H9 (cell line): ENCODE results near the gene SMIM32. TPM values are rescaled to one million over a fixed set of nuclear protein-coding genes. Genes with fewer than 3 reads are reported as not detected.

Experiments used
- DNase-seq: peaks from one replicate; pipeline ENCODE4 v3.0.0-alpha.2; 2017
- H2AFZ ChIP-seq: one replicate; pipeline ENCODE4 v1.6.1; 2013; ENCODE audit warnings: mild to moderate bottlenecking, low read length, control low read depth, moderate library complexity
- H2AK5ac ChIP-seq: 2 replicates; pipeline ENCODE4 v1.6.1; 2013; ENCODE audit warnings: low read length, control low read depth, mixed read lengths; ENCODE audit not compliant: insufficient read length
- H2BK120ac ChIP-seq: one replicate; pipeline ENCODE4 v1.6.1; 2013; ENCODE audit warnings: low read depth, mild to moderate bottlenecking, low read length, control low read depth, inconsistent platforms; ENCODE audit not compliant: poor library complexity, severe bottlenecking
- H2BK12ac ChIP-seq: 2 replicates; pipeline ENCODE4 v1.6.1; 2013; ENCODE audit warnings: low read length, control low read depth, mixed read lengths, low read depth; ENCODE audit not compliant: insufficient read length
- H2BK15ac ChIP-seq: 2 replicates; pipeline ENCODE4 v1.6.1; 2013; ENCODE audit warnings: low read depth, low read length, control low read depth
- H2BK20ac ChIP-seq: one replicate; pipeline ENCODE4 v1.6.1; 2013; ENCODE audit warnings: low read depth, mild to moderate bottlenecking, low read length, control low read depth, inconsistent platforms; ENCODE audit not compliant: poor library complexity, severe bottlenecking
- H2BK5ac ChIP-seq: 2 replicates; pipeline ENCODE4 v1.6.1; 2013; ENCODE audit warnings: low read length, control low read depth, mixed read lengths; ENCODE audit not compliant: insufficient read length
- H3K14ac ChIP-seq: 2 replicates; pipeline ENCODE4 v1.6.1; 2013; ENCODE audit warnings: low read length, control low read depth; ENCODE audit not compliant: insufficient read depth
- H3K18ac ChIP-seq: 2 replicates; pipeline ENCODE4 v1.6.1; 2013; ENCODE audit warnings: low read depth, mild to moderate bottlenecking, mixed read lengths, low read length, control low read depth; ENCODE audit not compliant: insufficient read length
- H3K23ac ChIP-seq: 2 replicates; pipeline ENCODE4 v1.6.1; 2013; ENCODE audit warnings: low read length, control low read depth, mixed read lengths, low read depth; ENCODE audit not compliant: insufficient read length
- H3K23me2 ChIP-seq: 2 replicates; pipeline ENCODE4 v1.6.1; 2013; ENCODE audit warnings: low read depth, mild to moderate bottlenecking, mixed read lengths, low read length, control low read depth; ENCODE audit not compliant: insufficient read length, poor library complexity, severe bottlenecking
- H3K27ac ChIP-seq: 2 replicates; pipeline ENCODE4 v1.5.1; 2013; ENCODE audit warnings: low read length, control low read depth, mixed read lengths, low read depth; ENCODE audit not compliant: insufficient read length
- H3K27me3 ChIP-seq: 2 replicates; pipeline ENCODE4 v1.6.1; 2013; ENCODE audit warnings: low read length, control low read depth, inconsistent platforms; ENCODE audit not compliant: insufficient read depth
- H3K4ac ChIP-seq: 2 replicates; pipeline ENCODE4 v1.6.1; 2013; ENCODE audit warnings: low read depth, mild to moderate bottlenecking, control low read depth, inconsistent platforms, low read length, moderate library complexity
- H3K4me1 ChIP-seq: 2 replicates; pipeline ENCODE4 v1.6.1; 2013; ENCODE audit warnings: low read length, control low read depth, inconsistent platforms; ENCODE audit not compliant: insufficient read depth
- H3K4me2 ChIP-seq: 2 replicates; pipeline ENCODE4 v1.6.1; 2013; ENCODE audit warnings: low read length, control low read depth, mixed read lengths; ENCODE audit not compliant: insufficient read length, insufficient read depth
- H3K56ac ChIP-seq: 2 replicates; pipeline ENCODE4 v1.6.1; 2013; ENCODE audit warnings: low read depth, mild to moderate bottlenecking, mixed read lengths, low read length, control low read depth; ENCODE audit not compliant: insufficient read length
- H3K79me1 ChIP-seq: 2 replicates; pipeline ENCODE4 v1.6.1; 2013; ENCODE audit warnings: low read depth, mild to moderate bottlenecking, moderate library complexity, low read length, control low read depth, inconsistent platforms; ENCODE audit not compliant: insufficient read depth, poor library complexity, severe bottlenecking
- H3K79me2 ChIP-seq: 2 replicates; pipeline ENCODE4 v1.6.1; 2013; ENCODE audit warnings: low read length, control low read depth, inconsistent platforms; ENCODE audit not compliant: insufficient read depth
- H3K9ac ChIP-seq: 2 replicates; pipeline ENCODE4 v1.6.1; 2013; ENCODE audit warnings: low read length, control low read depth, mixed read lengths; ENCODE audit not compliant: insufficient read length; ENCODE audit errors: extremely low read depth
- H3K9me3 ChIP-seq: one replicate; pipeline ENCODE4 v1.6.1; 2013; ENCODE audit warnings: low read depth, low read length, inconsistent platforms; ENCODE audit not compliant: control insufficient read depth
- H3T11ph ChIP-seq: one replicate; pipeline ENCODE4 v1.6.1; 2013; ENCODE audit warnings: mild to moderate bottlenecking, low read length, control low read depth, inconsistent platforms
- H4K20me1 ChIP-seq: one replicate; pipeline ENCODE4 v1.6.1; 2013; ENCODE audit not compliant: control insufficient read depth, insufficient read length, insufficient read depth
- H4K5ac ChIP-seq: 2 replicates; pipeline ENCODE4 v1.6.1; 2013; ENCODE audit warnings: low read depth, mild to moderate bottlenecking, mixed read lengths, low read length, control low read depth; ENCODE audit not compliant: insufficient read length
- H4K8ac ChIP-seq: replicated peaks from 2 replicates; pipeline ENCODE4 v1.6.1; 2013; ENCODE audit warnings: low read length, control low read depth, mixed read lengths, low read depth; ENCODE audit not compliant: insufficient read length
- H4K91ac ChIP-seq: 2 replicates; pipeline ENCODE4 v1.6.1; 2013; ENCODE audit warnings: low read depth, mild to moderate bottlenecking, moderate library complexity, mixed read lengths, low read length, control low read depth; ENCODE audit not compliant: insufficient read length
- H3K27ac Mint-ChIP-seq, 3 experiments: 2 replicates in 2 of 3; 3 replicates in 1 of 3; pipeline ENCODE4 v1.8.0; 2020 to 2021; ENCODE audit warnings: mixed read lengths in 3 of 3, mild to moderate bottlenecking in 1 of 3, moderate library complexity in 1 of 3
- H3K27me3 Mint-ChIP-seq: 2 replicates; pipeline ENCODE4 v1.8.0; 2021; ENCODE audit warnings: low read depth, mild to moderate bottlenecking, moderate library complexity, mixed read lengths
- H3K36me3 Mint-ChIP-seq, 3 experiments: 2 replicates in 2 of 3; 3 replicates in 1 of 3; pipeline ENCODE4 v1.8.0; 2020 to 2021; ENCODE audit warnings: low read depth in 3 of 3, mixed read lengths in 3 of 3; ENCODE audit not compliant: insufficient read depth in 1 of 3
- H3K4me1 Mint-ChIP-seq, 2 experiments: 2 replicates each; pipeline ENCODE4 v1.8.0; 2020; ENCODE audit warnings: mixed read lengths in 2 of 2
- H3K4me3 Mint-ChIP-seq, 2 experiments: 2 replicates in 1 of 2; 3 replicates in 1 of 2; pipeline ENCODE4 v1.8.0; 2020 to 2021; ENCODE audit warnings: mild to moderate bottlenecking in 2 of 2, mixed read lengths in 2 of 2, moderate library complexity in 1 of 2
- H3K9me3 Mint-ChIP-seq, 2 experiments: 2 replicates in 1 of 2; 3 replicates in 1 of 2; pipeline ENCODE4 v1.8.0; 2020; ENCODE audit warnings: mild to moderate bottlenecking in 2 of 2, mixed read lengths in 2 of 2, moderate library complexity in 1 of 2
- WGBS: extraction: QIAGEN DNeasy Blood & Tissue Kit; methylation state at CpG from one replicate; pipeline ENCODE4 v1.1.7; 2013; ENCODE audit warnings: missing lambda C conversion rate, low lambda C conversion rate, mixed read lengths; ENCODE audit not compliant: insufficient read length; ENCODE audit errors: extremely low coverage; 5-methylcytosine and 5-hydroxymethylcytosine counted together
- total RNA-seq: library from RNA; stranded (reverse); gene quantifications from 2 replicates; pipeline ENCODE4 v1.2.1, GENCODE V29; 2021
- TF ChIP-seq, protein P1 (sequence below): fragments of 200-600 bp; sonication (generic); conservative IDR thresholded peaks from 3 replicates; pipeline ENCODE4 v1.8.0; 2021; ENCODE audit warnings: antibody characterized with exemption, mild to moderate bottlenecking

The SMIM32 gene
- total RNA-seq, 1 experiment from 2014 or later: not detected

DNA sequence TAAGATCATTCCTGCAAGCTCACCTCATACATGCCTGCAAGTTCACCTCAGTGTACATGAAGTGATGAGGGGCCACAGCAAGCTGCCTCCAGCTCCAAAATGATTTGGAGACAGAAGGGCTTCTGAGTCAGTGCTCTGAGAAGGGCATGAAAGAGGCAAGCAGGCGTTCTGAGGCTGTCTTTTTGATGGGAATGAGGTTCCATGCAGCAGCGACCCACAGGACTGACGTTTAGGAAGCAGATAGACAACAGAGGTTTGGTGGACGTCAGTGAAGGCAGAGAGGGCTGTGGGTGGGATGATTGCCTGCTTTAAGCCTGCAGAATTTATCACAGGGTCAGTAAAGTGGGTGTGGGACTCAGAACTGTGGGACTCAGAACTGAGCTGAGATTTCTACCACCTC lies 8.9 kb upstream of the SMIM32 start:
- Histone ChIP-seq H3K9me3 (no peaks in the 10 kb centered on the region), H3K27ac (no peak overlapping the region), H2BK5ac (no peak overlapping the region), H3K4me2 (no peak overlapping the region), H3K27me3 (peaks cover 54% of the 10 kb centered on the region), H3K9ac (no peak overlapping the region), H4K5ac (no peak overlapping the region), H2BK12ac (no peak overlapping the region), H3K79me2 (no peaks in the 10 kb centered on the region), H2BK15ac (no peak overlapping the region), H2BK120ac (no peak overlapping the region), H4K8ac (no peak overlapping the region), H3K79me1 (no peaks in the 10 kb centered on the region), H3T11ph (no peak overlapping the region), H4K20me1 (no peaks in the 10 kb centered on the region), H3K4ac (no peak overlapping the region), H3K23ac (no peak overlapping the region), H2BK20ac (no peak overlapping the region), H3K18ac (no peak overlapping the region), H2AK5ac (no peak overlapping the region), H3K23me2 (no peaks in the 10 kb centered on the region), H3K4me1 (0 out of 2 replicates have a peak, but pooled peaks cover 4% of the 10 kb centered on the region), H4K91ac (no peak overlapping the region), H3K14ac (no peak overlapping the region), H2AFZ (no peak overlapping the region), H3K56ac (no peak overlapping the region)
- no CpG with 5 or more reads among the region's 4 CpGs for WGBS
- DNase-seq: no peak
- peaks cover 5 to 12% (median 6%) of the 10 kb centered on the region in 3 experiments; a peak in 5 of 7 replicates for H3K36me3 Mint-ChIP-seq
- TF ChIP-seq, protein P1, sequence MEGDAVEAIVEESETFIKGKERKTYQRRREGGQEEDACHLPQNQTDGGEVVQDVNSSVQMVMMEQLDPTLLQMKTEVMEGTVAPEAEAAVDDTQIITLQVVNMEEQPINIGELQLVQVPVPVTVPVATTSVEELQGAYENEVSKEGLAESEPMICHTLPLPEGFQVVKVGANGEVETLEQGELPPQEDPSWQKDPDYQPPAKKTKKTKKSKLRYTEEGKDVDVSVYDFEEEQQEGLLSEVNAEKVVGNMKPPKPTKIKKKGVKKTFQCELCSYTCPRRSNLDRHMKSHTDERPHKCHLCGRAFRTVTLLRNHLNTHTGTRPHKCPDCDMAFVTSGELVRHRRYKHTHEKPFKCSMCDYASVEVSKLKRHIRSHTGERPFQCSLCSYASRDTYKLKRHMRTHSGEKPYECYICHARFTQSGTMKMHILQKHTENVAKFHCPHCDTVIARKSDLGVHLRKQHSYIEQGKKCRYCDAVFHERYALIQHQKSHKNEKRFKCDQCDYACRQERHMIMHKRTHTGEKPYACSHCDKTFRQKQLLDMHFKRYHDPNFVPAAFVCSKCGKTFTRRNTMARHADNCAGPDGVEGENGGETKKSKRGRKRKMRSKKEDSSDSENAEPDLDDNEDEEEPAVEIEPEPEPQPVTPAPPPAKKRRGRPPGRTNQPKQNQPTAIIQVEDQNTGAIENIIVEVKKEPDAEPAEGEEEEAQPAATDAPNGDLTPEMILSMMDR: no peak
- H3K27me3 Mint-ChIP-seq: peaks cover 99% of the 10 kb centered on the region
- H3K9me3 Mint-ChIP-seq: peaks cover 4 to 9% of the 10 kb centered on the region in 2 experiments; a peak in 4 of 5 replicates
- H3K4me1 Mint-ChIP-seq: peaks cover 40 to 42% of the 10 kb centered on the region in 2 experiments
- no peak overlapping the region for H3K4me3 Mint-ChIP-seq
- no peak overlapping the region for H3K27ac Mint-ChIP-seq
